Loucy (cell line): Measurements from ENCODE around the gene TMEM140.

ENCODE experiments used
- H2AFZ ChIP-seq: fragments of 200-600 bp; sonication (generic); 2 replicates; pipeline ENCODE4 v1.6.0; 2016; ENCODE audit warnings: antibody characterized with exemption, mild to moderate bottlenecking, low read length, moderate library complexity
- H3F3A ChIP-seq: fragments of 200-600 bp; 2 replicates; pipeline ENCODE4 v1.6.0; 2016; ENCODE audit warnings: antibody characterized with exemption, low read depth, mild to moderate bottlenecking
- H3K27me3 ChIP-seq: fragments of 200-600 bp; sonication (generic); 2 replicates; pipeline ENCODE4 v1.6.1; 2014; ENCODE audit warnings: low read length, mild to moderate bottlenecking; ENCODE audit not compliant: insufficient read depth, poor library complexity, severe bottlenecking
- H3K36me3 ChIP-seq: fragments of 200-600 bp; sonication (generic); 2 replicates; pipeline ENCODE4 v1.6.1; 2016; ENCODE audit warnings: low read length; ENCODE audit not compliant: insufficient read depth
- H3K4me1 ChIP-seq: fragments of 200-600 bp; sonication (generic); 2 replicates; pipeline ENCODE4 v1.5.1; 2014; ENCODE audit warnings: low read length, mild to moderate bottlenecking; ENCODE audit not compliant: insufficient read depth, poor library complexity, severe bottlenecking
- H3K4me2 ChIP-seq: fragments of 200-600 bp; sonication (generic); 2 replicates; pipeline ENCODE4 v1.6.0; 2014; ENCODE audit warnings: antibody characterized with exemption, low read length, low read depth, mild to moderate bottlenecking; ENCODE audit not compliant: poor library complexity, severe bottlenecking
- H3K4me3 ChIP-seq: fragments of 200-600 bp; sonication (generic); 2 replicates; pipeline ENCODE4 v1.5.1; 2014; ENCODE audit warnings: low read length, mild to moderate bottlenecking, mixed read lengths; ENCODE audit not compliant: poor library complexity, severe bottlenecking
- H3K79me2 ChIP-seq: fragments of 200-600 bp; sonication (generic); 2 replicates; pipeline ENCODE4 v1.6.1; 2014; ENCODE audit warnings: low read length; ENCODE audit not compliant: insufficient read depth
- H3K9ac ChIP-seq: fragments of 200-600 bp; sonication (generic); 2 replicates; pipeline ENCODE4 v1.6.0; 2014; ENCODE audit warnings: mild to moderate bottlenecking, low read depth, low read length, moderate library complexity; ENCODE audit not compliant: poor library complexity, severe bottlenecking
- H3K9me2 ChIP-seq: fragments of 200-600 bp; sonication (generic); replicated peaks from 2 replicates; pipeline ENCODE4 v1.6.1; 2016; ENCODE audit warnings: low read depth, low read length, mixed read lengths
- H3K9me3 ChIP-seq: fragments of 200-600 bp; sonication (generic); 2 replicates; pipeline ENCODE4 v1.6.1; 2014; ENCODE audit warnings: mild to moderate bottlenecking, antibody characterized with exemption, low read length, low read depth; ENCODE audit not compliant: insufficient read depth
- H4K20me1 ChIP-seq: fragments of 200-600 bp; sonication (generic); 2 replicates; pipeline ENCODE4 v1.6.0; 2014; ENCODE audit warnings: antibody characterized with exemption, low read length, mild to moderate bottlenecking; ENCODE audit not compliant: insufficient read depth, poor library complexity, severe bottlenecking
- CTCF ChIP-seq: fragments of 200-600 bp; sonication (generic); conservative IDR thresholded peaks from 2 replicates; pipeline ENCODE4 v1.5.1; 2014; ENCODE audit warnings: mild to moderate bottlenecking, antibody characterized with exemption, low read length
- EZH2phosphoT487 ChIP-seq: fragments of 200-600 bp; IDR thresholded peaks from 2 replicates; pipeline ENCODE4 v1.6.1; 2018; ENCODE audit warnings: antibody characterized with exemption, mild to moderate bottlenecking, moderate library complexity, borderline replicate concordance

TMEM140 gene

GRCh38 chr7:135199439-135199838 is 51.6 kb downstream of the TMEM140 start:
- Histone ChIP-seq H2AFZ (no peak overlapping the region), H3K9me3 (no peaks in the 10 kb centered on the region), H3K36me3 (no peaks in the 10 kb centered on the region; the same call in 1 of the 2 replicates), H3K9me2 (no peaks in the 10 kb centered on the region), H3K79me2 (no peaks in the 10 kb centered on the region), H3K27me3 (no peaks in the 10 kb centered on the region), H3K4me2 (no peak overlapping the region), H4K20me1 (no peaks in the 10 kb centered on the region), H3K9ac (no peak overlapping the region), H3K4me3 (no peak overlapping the region), H3K4me1 (peaks cover 3% of the 10 kb centered on the region), H3F3A (no peaks in the 10 kb centered on the region)
- TF ChIP-seq CTCF (no peak), EZH2phosphoT487 (no peak)

GRCh38 chr7:135200821-135201331 is 53.0 kb downstream of the TMEM140 start:
- H4K20me1 ChIP-seq, result no peaks in the 10 kb centered on the region
- no peak overlapping the region for H2AFZ ChIP-seq
- H3K9me3 ChIP-seq, result no peaks in the 10 kb centered on the region
- peaks cover 3% of the 10 kb centered on the region for H3K4me1 ChIP-seq
- H3F3A ChIP-seq, result no peaks in the 10 kb centered on the region
- H3K36me3 ChIP-seq, result no peaks in the 10 kb centered on the region; the same call in 1 of the 2 replicates
- H3K9ac ChIP-seq, result no peak overlapping the region
- no peaks in the 10 kb centered on the region for H3K9me2 ChIP-seq
- no peak overlapping the region for H3K4me3 ChIP-seq
- no peak overlapping the region for H3K4me2 ChIP-seq
- H3K79me2 ChIP-seq, result no peaks in the 10 kb centered on the region
- TF ChIP-seq EZH2phosphoT487 (no peak), CTCF (no peak)
- H3K27me3 ChIP-seq, result no peaks in the 10 kb centered on the region

GRCh38 chr7:135201350-135201749 is 53.5 kb downstream of the TMEM140 start:
- H3K27me3 ChIP-seq, result no peaks in the 10 kb centered on the region
- no peaks in the 10 kb centered on the region for H3K9me2 ChIP-seq
- no peaks in the 10 kb centered on the region; the same call in 1 of the 2 replicates for H3K36me3 ChIP-seq
- H3K4me1 ChIP-seq, result peaks cover 3% of the 10 kb centered on the region
- no peak overlapping the region for H3K9ac ChIP-seq
- H3F3A ChIP-seq, result no peaks in the 10 kb centered on the region
- TF ChIP-seq EZH2phosphoT487, result no peak
- no peak for TF ChIP-seq CTCF
- H2AFZ ChIP-seq, result no peak overlapping the region
- H3K4me3 ChIP-seq, result no peak overlapping the region
- H3K79me2 ChIP-seq, result no peaks in the 10 kb centered on the region
- no peaks in the 10 kb centered on the region for H4K20me1 ChIP-seq
- H3K9me3 ChIP-seq, result no peaks in the 10 kb centered on the region
- no peak overlapping the region for H3K4me2 ChIP-seq
